Keratinocyte (primary cell): Measurements from ENCODE around the gene EDA. TPM values are rescaled to one million over a fixed set of nuclear protein-coding genes. Genes with fewer than 3 reads are reported as not detected.

Experiments used
- DNase-seq: peaks from one replicate; pipeline ENCODE4 v3.0.0-alpha.2; 2011; ENCODE audit warnings: low read depth, missing footprints, low spot score
- FAIRE-seq: peaks from 2 replicates; lab custom pipeline; 2011; peaks lifted over from hg19 to GRCh38; lab: Jason Lieb, UNC
- H2AFZ ChIP-seq: 2 replicates; pipeline ENCODE4 v1.6.0; 2012; ENCODE audit warnings: low read length, control low read depth, inconsistent platforms; ENCODE audit not compliant: control insufficient read depth
- H3K27ac ChIP-seq: 2 replicates; pipeline ENCODE4 v1.5.1; 2011; ENCODE audit warnings: low read length; ENCODE audit not compliant: control insufficient read depth, insufficient read depth
- H3K27me3 ChIP-seq: 3 replicates; pipeline ENCODE4 v1.6.0; 2011; ENCODE audit warnings: low read length; ENCODE audit not compliant: control insufficient read depth, insufficient read depth; ENCODE audit errors: extremely low read depth
- H3K36me3 ChIP-seq, 2 experiments: 2 replicates in 1 of 2; 3 replicates in 1 of 2; pipeline ENCODE4 v1.5.1; 2011; ENCODE audit warnings: low read length in 2 of 2, mild to moderate bottlenecking in 1 of 2; ENCODE audit not compliant: control insufficient read depth in 2 of 2, insufficient read depth in 2 of 2; ENCODE audit errors: extremely low read depth in 1 of 2
- H3K4me1 ChIP-seq: 3 replicates; pipeline ENCODE4 v1.5.1; 2011; ENCODE audit warnings: low read length; ENCODE audit not compliant: control insufficient read depth, insufficient read depth; ENCODE audit errors: extremely low read depth
- H3K4me2 ChIP-seq: 3 replicates; pipeline ENCODE4 v1.6.0; 2011; ENCODE audit warnings: low read depth, low read length; ENCODE audit not compliant: control insufficient read depth, insufficient read depth; ENCODE audit errors: extremely low read depth
- H3K4me3 ChIP-seq, 3 experiments: fragments of 200-600 bp in 1 of 3; sonication (generic) in 1 of 3; 2 replicates in 2 of 3; 3 replicates in 1 of 3; pipeline ENCODE4 v1.5.1; 2011 to 2016; ENCODE audit warnings: low read length in 3 of 3, mild to moderate bottlenecking in 3 of 3, control low read depth in 2 of 3, inconsistent platforms in 1 of 3, low read depth in 1 of 3, mixed read lengths in 1 of 3, mixed run types in 1 of 3, moderate library complexity in 1 of 3; ENCODE audit not compliant: control insufficient read depth in 2 of 3, insufficient read depth in 2 of 3; ENCODE audit errors: extremely low read depth in 1 of 3
- H3K79me2 ChIP-seq: 2 replicates; pipeline ENCODE4 v1.6.0; 2012; ENCODE audit warnings: low read length; ENCODE audit not compliant: control insufficient read depth, insufficient read depth
- H3K9ac ChIP-seq: 3 replicates; pipeline ENCODE4 v1.6.0; 2011; ENCODE audit warnings: low read length; ENCODE audit not compliant: control insufficient read depth, insufficient read depth; ENCODE audit errors: extremely low read depth
- H3K9me1 ChIP-seq: 3 replicates; pipeline ENCODE4 v1.6.0; 2011; ENCODE audit warnings: low read length; ENCODE audit not compliant: control insufficient read depth, insufficient read depth; ENCODE audit errors: extremely low read depth
- H3K9me3 ChIP-seq: 2 replicates; pipeline ENCODE4 v1.5.1; 2012; ENCODE audit warnings: low read depth, low read length; ENCODE audit not compliant: control insufficient read depth
- H4K20me1 ChIP-seq: 3 replicates; pipeline ENCODE4 v1.6.0; 2011; ENCODE audit warnings: low read length; ENCODE audit not compliant: control insufficient read depth, insufficient read depth; ENCODE audit errors: extremely low read depth
- EZH2 ChIP-seq: IDR thresholded peaks from one replicate; pipeline ENCODE4 v1.6.1; 2012; ENCODE audit warnings: inconsistent platforms, mild to moderate bottlenecking, low read length, moderate library complexity
- dilution Hi-C: fragments of 300-500 bp; cut with MboI; formaldehyde crosslinking; loops from one replicate; pipeline ENCODE4 v1.7.0; 2020; ENCODE audit warnings: low sequenced_read_pairs; ENCODE audit not compliant: extremely low pct_ligation_motif_present
- polyA plus RNA-seq, 5 experiments: library from polyadenylated mRNA; depleted of rRNA in 3 of 5; stranded (reverse) in 3 of 5; stranded (forward) in 1 of 5; unstranded in 1 of 5; fragments of >200 nt; gene quantifications; 1 replicate in 1 of 5; 2 replicates in 3 of 5; 3 replicates in 1 of 5; pipeline versions ENCODE4 v1.2.1 to v1.2.3, GENCODE V29; 2011 to 2012; ENCODE audit warnings: missing spikeins in 2 of 5, low read depth in 1 of 5, low replicate concordance in 1 of 5
- TF ChIP-seq, protein P1 (sequence below), 3 experiments: IDR thresholded peaks in 1 of 3; conservative IDR thresholded peaks in 1 of 3; optimal IDR thresholded peaks in 1 of 3; 2 replicates in 2 of 3; 3 replicates in 1 of 3; pipeline versions ENCODE3 to v1.5.1; 2011; ENCODE audit warnings: low read length in 3 of 3, mild to moderate bottlenecking in 3 of 3, moderate library complexity in 2 of 3, control low read depth in 1 of 3, inconsistent platforms in 1 of 3; ENCODE audit not compliant: insufficient read depth in 2 of 3; ENCODE audit errors: extremely low read depth in 1 of 3

The EDA gene
- polyA plus RNA-seq, 1 donor (not counting 4 experiments of a cell fraction or from before 2014, with no cell fraction given): 0.75 TPM

DNA sequence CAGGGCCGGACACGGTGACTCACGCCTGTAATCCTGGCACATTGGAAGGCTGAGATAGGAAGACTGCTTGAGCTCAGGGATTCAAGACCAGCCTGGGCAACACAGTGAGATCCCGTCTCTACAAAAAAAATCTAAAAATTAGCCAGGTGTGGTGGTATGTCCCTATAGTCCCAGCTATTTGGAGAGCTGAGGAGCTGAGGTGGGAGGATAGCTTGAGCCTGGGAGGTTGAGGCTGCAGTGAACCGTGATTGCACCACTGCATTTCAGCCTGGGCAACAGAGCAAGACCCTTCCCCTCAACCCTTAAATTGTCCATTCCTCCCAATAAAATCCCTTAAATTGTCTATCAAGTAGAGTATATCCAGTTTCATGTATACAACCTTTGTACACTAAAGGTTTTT, 463.4 kb downstream of the EDA start:
- Histone ChIP-seq H3K36me3 (no peaks in the 10 kb centered on the region), H3K9me3 (no peaks in the 10 kb centered on the region), H3K27me3 (no peaks in the 10 kb centered on the region), H3K79me2 (no peaks in the 10 kb centered on the region), H2AFZ (no peak overlapping the region), H3K4me3 (no peak overlapping the region), H4K20me1 (no peaks in the 10 kb centered on the region), H3K9ac (no peak overlapping the region), H3K4me1 (no peaks in the 10 kb centered on the region), H3K27ac (no peak overlapping the region), H3K9me1 (no peaks in the 10 kb centered on the region), H3K4me2 (no peak overlapping the region)
- dilution Hi-C loops: no loop called here
- DNase-seq (no peak), FAIRE-seq (no peak)
- TF ChIP-seq, protein P1, sequence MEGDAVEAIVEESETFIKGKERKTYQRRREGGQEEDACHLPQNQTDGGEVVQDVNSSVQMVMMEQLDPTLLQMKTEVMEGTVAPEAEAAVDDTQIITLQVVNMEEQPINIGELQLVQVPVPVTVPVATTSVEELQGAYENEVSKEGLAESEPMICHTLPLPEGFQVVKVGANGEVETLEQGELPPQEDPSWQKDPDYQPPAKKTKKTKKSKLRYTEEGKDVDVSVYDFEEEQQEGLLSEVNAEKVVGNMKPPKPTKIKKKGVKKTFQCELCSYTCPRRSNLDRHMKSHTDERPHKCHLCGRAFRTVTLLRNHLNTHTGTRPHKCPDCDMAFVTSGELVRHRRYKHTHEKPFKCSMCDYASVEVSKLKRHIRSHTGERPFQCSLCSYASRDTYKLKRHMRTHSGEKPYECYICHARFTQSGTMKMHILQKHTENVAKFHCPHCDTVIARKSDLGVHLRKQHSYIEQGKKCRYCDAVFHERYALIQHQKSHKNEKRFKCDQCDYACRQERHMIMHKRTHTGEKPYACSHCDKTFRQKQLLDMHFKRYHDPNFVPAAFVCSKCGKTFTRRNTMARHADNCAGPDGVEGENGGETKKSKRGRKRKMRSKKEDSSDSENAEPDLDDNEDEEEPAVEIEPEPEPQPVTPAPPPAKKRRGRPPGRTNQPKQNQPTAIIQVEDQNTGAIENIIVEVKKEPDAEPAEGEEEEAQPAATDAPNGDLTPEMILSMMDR (optimal IDR thresholded peaks at IDR 0.05 in 1 of 3, IDR thresholded peaks at IDR 0.05 in 1 of 3, conservative IDR thresholded peaks at IDR 0.05 in 1 of 3; ENCODE audit: extremely low read depth in 1 of 3, insufficient read depth in 2 of 3, low read length in 3 of 3): no peak
- no peak for TF ChIP-seq EZH2

- Histone ChIP-seq H3K27me3 (no peaks in the 10 kb centered on the region), H3K9ac (no peak overlapping the region), H3K4me3 (no peak overlapping the region), H3K4me2 (no peak overlapping the region), H3K27ac (no peak overlapping the region), H4K20me1 (no peaks in the 10 kb centered on the region), H3K9me3 (no peaks in the 10 kb centered on the region), H3K79me2 (no peaks in the 10 kb centered on the region), H3K36me3 (no peaks in the 10 kb centered on the region), H3K4me1 (no peaks in the 10 kb centered on the region), H3K9me1 (no peaks in the 10 kb centered on the region), H2AFZ (no peak overlapping the region)
- DNase-seq (no peak), FAIRE-seq (no peak)
- TF ChIP-seq, protein P1 (optimal IDR thresholded peaks at IDR 0.05 in 1 of 3, IDR thresholded peaks at IDR 0.05 in 1 of 3, conservative IDR thresholded peaks at IDR 0.05 in 1 of 3; ENCODE audit: extremely low read depth in 1 of 3, insufficient read depth in 2 of 3, low read length in 3 of 3): no peak
- dilution Hi-C loops: no loop called here
Measured at GRCh38 chrX:70079870-70080269, 464.0 kb downstream of the EDA start.
